Left kidney (tissue), 2 donors: ENCODE data around the gene ERG. TPM values are rescaled to one million over a fixed set of nuclear protein-coding genes. Genes with fewer than 3 reads are reported as not detected.

ENCODE experiments used
- DNase-seq: peaks from one replicate; pipeline ENCODE4 v3.0.0-alpha.2; 2013
- polyA plus RNA-seq: library from polyadenylated mRNA; unstranded; fragments of 120-200 nt; gene quantifications from one replicate; pipeline ENCODE4 v1.2.1, GENCODE V29; 2013; ENCODE audit not compliant: insufficient read length

The ERG gene
- polyA plus RNA-seq, 1 donor: 17.4 TPM

DNA sequence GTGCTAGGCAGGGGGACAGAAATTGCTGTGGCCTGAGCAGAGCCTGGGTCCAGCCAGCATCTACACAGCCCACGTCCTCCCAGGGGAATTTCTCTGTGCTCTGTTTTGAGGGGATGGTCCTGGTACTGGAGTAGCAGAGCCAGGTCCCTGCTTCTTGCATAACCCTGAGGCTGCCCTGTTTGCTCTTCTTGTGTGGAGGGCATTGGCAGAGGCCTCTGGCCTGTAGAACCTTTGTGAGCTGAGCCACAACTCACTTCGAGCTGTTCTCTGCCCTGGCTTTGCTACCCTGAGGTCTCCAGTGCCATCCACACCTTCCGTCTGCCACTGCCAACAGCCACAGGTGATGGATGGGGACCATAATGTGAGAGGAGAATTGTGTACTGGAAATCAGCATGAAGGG, 139.6 kb downstream of the ERG start:
- no peak for DNase-seq

DNA sequence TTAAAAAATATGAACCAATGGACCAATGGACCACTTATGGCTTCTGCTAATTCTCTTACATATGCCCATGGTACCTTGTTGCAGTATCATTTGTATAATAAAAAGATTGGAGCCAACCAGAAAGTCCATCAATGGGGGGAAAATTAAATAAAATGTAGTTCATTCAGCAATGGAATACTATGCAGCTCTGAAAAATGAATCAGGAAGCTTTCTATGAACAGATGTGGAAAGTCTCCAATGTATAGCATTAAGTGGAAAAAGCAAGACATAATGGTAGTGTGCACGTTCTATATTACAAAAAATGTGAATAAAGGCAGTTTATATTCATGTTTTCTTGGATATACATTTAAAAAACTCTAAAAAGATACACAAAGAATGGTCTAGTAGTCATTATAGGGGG, 140.2 kb downstream of the ERG start:
- DNase-seq: no peak

DNA sequence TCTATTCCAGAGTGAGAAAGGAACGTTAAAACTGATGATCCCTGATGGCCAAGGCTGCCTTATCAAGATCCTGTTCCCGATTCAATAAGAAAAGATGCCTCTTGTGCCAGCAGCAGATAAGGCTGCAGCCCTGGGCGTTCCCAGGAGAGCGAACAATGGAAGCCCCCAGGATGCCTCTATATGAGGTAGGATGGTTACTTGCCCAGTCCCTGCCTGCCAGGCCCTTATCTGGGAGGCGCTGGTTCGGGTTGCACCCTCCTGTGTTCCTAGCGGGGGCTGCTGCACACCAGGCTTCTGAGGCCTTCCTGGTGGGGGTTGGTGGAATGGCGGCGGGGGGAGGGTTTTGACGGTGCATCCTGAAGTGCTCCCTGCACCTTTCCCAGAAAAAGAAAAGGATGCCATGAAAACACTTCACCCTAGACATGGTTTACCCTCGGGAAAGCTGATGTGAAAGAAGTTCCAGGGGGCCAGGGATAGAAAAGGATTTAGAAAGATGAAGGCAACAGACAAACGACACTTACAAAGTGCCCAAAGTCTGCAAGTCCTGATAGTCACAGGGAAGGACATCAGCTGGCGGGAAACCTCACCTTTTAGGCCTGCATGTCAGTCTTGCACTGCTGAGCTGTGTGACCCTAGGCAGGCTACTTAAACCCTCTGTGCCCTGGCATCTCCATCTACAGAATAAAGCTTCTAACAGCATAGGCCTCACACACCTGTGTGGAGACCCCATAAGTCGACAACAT, 141.2 kb downstream of the ERG start:
- DNase-seq: no peak

DNA sequence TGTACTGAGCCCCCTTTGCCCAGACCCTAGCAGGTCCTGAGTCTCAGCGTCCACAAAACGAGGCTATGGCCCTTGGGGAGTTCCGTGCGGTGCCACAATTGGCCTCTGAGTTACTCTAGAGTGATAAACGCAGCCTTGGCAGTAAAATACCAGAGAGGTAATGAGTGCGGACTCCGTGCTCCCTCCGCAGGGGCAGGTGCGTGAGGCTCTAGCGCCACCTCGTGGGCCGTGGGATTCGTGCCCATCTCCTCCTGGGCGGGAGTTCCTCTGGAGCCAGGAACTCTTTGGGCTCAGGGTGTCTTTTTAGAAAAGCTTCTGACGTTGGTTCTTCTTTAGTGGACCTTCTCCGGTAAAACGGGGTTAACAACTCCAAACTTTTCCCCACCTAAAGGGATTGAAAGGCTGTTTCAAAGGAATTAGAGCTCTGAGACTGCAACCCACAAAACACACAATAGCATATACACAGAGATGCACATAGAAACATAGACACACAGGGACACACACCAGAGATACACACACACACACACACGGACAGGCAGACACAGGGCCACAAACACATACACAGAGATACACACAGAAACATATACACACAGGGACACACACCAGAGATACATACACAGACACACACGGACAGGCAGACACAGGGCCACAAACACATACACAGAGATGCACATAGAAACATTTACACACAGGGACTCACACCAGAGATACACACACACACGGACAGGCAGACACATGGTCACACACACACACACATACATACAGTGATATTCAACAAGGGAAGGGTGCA, 142.1 kb downstream of the ERG start:
- peak; percentile 70 for DNase-seq

DNA sequence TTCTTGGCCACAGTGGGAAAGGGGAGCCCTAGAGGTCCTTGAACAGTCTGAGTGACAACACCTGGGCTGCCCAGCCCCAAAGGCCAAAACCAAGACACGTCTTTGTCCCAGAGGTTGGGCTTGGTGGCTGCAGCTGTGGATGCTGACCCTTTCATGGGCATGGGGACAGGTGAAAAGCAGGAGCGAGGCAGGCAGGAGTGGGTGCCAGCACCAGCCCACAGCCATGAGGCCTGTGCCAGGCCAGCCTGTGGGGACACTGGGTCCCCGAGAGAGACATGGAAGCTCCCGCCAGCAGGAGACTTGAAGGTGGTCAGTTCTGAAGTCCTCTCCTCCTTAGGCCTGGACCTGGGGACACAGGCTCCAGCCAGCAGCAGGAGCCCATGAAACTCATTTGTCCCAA, 142.9 kb downstream of the ERG start:
- DNase-seq: no peak

DNA sequence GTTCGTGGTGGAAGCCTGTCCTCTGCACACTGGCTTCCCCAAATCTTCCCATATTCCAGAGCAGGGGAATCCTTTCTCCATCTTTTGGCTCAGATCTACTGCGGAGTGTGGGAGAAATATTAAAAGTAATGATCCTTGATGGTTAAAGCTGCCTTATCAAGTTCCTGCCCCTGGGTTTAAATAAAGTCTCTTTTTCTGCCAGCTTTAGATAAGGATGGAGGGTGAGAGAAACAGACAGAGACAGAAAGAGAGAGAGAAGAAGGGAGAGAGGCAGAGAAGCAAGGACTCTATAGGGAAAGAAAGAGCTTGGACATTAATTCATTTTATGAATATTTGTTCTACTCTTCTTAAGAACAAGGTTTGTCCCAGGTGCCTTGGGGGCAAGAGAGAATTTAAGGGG, 143.5 kb downstream of the ERG start:
- no peak for DNase-seq

DNA sequence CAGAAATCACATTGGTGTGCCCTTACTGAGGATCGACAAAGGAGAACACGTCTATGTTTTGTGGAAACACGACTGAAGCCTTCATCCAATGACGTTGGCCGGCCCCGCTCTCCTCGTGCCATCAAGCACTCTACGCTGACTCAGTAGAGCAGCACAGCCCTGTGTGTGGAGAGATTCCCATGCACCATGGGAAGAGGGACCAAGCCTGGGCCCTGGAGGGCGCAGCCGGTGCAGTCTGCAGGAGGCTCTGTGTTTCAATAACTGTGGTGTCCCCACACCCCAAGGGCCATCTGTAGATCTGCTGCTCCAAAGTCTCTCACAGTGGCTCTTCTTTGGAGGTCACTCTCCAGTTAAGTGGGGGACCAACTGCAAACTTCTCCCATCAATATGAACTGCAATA, 144.0 kb downstream of the ERG start:
- DNase-seq: no peak

DNA sequence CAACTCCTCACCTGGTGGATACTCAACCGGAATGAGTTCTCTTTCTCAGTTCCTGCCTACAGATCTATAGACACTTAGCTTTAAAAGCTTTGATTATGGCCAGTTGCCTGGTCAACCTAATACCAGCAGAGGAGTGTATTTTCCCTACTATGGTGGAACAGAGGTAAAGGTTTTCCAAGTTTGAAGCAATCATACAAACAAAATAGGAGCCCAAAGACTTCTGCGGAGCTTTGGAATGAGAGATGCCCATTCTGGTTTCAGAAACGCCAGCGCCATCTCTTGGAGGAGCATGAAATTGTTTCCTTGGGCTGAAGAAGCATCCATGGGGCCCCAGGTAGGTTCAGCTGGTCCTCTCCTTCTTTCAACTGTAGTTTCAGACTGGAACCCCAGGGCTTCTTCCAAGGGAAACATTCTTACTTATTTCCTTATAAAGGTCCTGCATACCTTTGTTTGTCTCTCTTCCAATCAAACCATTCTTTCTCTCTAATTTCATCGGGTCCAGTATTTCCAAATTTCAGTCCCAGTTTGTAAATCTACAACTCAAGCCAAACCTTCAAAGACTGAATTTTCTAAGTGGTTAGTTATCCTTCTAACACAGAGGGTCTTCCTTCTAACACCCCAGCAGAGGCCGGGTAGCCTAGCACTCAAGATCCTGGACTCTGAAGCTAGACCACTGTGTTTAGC, 145.6 kb downstream of the ERG start:
- peak; percentile 81 for DNase-seq

DNA sequence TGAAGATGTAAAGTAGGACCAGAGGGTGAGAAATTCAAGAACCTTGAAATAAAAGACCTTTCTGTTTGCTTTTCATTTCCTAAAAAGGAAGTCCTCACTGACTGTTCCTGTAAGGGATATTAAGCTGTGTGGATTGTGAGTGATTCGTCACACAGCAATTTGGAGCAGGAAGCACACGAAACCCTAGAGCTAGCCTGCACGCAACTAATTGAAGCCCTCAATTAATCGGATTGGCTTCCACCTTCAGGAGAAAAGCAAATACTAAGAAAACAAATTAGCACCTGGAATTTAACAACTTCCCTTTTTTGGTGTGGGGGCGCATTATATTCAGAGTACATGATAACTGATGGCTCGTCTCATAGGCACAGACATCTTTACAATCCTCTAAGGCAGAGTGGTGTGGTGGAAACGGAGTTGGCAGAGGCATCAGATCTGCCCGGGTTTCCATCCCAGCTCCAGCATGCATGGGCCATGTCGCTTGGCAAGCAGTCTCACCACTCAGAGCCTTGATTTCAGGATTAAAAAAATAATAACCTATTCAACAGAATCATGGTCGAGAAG, 146.2 kb downstream of the ERG start:
- peak; percentile 54 for DNase-seq

DNA sequence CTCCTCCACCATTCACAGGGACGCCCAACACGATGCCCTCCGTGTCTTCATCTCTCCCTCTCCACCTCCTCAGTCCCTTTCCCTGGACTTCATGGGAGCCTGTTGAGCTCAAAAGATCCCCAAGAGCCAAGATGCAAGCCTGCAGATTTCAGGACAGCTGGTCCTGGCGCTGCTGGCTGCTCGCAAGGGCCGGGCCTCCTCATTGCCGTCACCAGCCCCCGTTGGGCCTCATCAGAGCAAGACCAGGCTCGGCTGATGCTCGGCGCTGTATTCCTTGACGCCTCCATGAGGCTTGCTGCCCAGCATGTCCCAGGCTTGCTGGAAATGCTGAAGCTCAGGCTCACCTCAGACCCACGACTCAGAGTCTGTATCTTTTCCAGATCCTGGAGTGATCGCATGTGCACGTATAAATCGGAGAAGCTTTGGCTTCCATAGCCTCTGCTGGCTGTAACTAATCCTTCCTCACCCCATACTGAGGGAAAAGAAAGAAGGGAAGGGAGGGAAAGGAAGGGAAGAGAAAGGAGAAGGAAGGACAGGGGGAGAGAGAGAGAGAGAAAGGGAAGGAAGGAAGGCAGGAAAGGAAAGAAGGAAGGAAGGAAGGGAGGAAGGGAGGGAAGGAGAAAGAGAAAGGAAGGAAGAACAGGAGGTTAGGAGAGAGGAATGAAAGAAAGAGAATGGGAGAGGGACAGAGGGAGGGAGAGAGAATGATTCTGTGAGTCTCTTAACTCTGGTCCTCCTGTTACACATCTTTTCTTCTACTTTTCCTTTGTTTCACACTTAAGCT, 146.9 kb downstream of the ERG start:
- DNase-seq: no peak

DNA sequence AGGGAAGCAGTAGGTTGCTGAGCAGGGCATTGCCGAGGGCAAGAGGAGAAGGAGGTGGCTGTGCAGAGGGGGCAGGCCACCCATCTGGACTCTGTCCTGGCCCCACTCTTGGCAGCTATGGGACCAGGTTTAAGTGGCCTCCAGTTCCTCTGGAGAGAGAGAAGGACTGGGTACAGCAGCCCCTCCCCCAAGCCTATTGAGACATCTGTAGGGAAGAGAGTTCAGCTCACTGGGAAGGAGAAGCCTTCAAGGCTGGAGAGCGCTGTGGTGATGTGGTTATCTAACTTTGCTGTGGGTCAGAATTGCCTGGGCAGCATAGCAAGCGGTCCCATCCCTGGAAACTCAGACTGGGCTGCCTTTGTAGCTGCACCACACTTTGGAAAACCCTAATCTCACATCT, 147.6 kb downstream of the ERG start:
- no peak for DNase-seq

DNA sequence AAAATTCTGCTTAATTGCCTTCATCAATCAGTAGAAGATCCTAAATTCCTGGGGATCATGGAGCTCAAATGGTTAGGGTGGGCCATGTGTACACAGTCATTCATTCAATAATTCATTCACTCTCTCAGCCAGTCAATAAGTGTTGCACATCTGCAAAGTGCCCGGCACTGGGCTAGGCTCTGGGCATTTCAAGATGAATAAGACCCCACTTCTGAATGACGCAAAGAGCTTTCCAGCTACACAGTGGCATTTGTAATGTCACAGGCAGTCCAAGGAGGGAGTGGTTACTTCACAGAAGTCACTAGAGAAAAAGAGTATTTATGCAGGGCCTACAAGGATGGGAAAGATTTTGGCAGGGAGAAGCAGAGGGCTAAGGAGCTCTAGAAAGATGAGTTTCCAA, 148.3 kb downstream of the ERG start:
- no peak for DNase-seq

DNA sequence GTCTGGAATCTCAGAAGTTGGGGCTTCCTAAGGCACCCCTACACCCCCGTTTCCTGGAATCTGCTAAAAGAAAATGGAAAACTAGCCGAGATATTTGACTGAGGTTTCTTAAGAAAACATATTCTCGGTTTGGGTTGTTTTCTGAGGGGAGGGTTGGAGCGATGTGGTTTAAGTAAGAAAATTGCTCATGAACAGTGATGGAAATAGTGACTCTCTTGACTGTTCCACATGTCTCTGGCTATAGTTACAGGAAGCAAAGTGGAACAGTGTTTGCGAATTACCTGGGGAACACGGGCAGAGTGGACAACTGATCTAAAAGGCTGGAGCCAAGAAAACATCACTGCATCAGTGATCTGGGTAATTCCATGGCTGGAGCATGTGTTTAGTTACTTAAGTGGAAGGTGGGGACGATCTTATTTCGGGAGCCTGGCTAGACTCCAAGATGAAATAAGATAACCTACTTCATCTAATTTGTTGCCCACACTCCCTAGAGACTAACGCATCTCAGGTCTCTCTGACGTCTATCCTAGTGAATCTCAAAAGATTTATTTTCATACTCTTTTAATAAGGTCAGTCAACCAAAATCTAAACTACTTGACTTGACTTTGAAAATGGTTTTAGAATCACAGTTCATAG, 149.0 kb downstream of the ERG start:
- peak; percentile 78 for DNase-seq

DNA sequence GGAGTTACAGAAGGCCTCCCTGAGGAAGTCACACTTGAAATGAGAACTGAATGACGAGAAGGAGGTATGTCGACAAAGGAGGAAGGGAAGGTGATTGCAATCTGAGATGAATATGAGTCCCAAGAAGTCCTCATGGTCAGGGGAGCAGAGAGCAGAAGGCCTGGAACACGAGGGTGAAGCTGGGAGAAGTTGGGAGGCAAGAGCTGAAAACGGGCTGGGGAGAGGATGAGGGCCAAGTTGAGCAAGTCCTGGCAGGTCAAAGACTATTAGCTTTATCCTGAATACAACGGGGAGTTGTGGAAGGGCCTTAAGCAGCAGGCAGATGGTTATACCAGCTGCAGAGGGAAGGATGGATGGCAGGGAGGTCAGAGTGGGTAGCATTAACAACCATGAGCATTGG, 152.0 kb downstream of the ERG start:
- DNase-seq: no peak

DNA sequence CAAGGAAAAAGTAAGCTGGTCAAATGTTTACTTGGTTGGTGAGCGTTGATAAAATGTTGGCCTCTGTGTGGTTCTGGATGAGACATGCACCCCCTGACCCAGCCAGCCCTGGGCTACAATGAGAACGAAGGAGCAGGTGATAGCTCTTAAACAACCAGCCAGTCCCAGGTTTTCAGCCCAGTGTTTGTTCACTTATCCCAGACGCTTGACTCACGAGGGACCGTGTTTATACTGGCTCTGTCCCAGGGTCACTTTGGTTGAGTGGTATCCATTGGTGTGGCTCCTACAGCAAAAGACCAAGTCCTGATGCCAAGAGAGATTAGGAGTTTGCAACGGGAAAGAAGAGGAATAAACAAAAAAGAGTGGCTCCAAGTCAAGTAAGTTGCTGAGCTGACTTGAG, 154.6 kb downstream of the ERG start:
- DNase-seq: no peak

DNA sequence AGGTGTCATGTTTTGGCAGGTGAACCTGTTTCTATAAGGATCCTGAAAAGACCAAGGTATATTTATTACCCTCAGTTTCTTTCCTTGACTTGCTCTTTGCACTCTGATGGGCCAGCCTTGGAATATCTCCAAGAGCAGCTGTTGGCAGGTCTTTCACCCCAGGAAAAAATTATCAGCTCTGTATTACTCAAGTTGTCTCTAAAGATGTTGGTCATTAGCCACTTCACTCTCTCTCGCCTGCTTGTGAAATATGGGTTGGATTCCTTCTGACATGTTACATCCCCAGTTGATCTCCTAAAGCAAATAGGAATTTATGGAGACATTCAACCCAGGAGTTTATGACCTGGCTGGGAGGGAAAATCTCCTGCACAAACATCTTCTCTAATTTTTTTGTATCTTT, 155.5 kb downstream of the ERG start:
- DNase-seq: no peak

DNA sequence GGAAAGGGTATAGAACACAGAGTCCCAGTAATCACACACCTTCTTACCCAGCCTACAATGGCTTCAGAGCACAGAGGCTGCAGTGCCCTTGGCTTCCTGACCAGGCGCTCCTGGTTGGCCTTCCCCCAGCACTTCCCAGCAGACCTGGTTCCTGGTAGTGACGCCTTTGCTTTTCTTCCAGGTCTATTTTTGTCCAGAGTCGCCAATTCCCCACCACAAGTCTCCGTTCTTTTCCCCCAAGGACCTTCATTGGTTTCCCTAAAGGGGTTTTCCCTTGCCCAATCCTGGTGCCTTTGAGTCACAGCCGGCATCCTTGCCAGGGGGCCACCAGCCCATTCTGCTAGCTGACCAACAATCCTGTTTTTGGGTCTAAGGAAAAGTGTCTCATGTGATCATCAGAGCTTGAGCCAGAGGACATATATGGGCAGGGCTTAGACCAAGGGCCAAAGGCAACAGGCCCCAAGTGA, 156.7 kb downstream of the ERG start:
- no peak for DNase-seq

DNA sequence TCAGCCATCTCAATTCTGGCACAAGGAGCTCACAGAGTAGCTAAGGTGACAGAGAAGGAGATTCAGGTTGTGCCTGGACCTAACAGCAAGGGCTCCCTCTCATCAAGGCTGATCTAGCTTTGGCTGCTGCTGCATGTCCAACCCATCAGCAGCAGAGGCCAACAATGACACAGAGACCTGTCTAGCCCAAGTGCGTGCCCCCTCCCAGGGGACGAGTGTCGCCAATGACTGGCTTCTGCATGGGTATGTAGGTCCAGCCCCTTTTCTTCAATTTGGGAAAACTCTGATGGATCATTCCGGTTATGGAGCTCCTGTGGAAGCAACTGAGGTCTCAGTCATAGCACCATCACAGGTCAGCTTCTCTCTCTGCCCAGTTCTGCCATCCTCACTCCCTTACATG, 158.1 kb downstream of the ERG start:
- no peak for DNase-seq

DNA sequence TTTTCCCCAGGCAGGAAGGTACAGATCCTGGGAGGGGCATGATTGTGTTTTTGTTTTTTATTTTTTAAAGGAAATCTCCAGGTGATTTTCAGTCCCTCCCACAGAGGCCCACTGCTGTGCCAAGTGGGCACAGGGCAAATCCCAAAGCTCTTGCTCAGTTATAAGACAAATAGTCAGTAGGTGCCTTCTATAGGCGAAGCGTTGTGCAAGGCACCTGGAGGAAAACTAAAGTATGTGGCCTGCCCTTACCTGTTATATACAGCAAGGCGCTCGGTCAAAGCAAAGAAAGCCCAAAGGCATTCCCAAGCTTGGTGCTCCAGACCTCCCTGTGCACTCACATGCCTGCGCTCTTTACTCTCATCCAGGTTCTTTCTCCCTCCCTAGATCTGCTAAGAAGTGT, 160.5 kb downstream of the ERG start:
- DNase-seq: no peak

DNA sequence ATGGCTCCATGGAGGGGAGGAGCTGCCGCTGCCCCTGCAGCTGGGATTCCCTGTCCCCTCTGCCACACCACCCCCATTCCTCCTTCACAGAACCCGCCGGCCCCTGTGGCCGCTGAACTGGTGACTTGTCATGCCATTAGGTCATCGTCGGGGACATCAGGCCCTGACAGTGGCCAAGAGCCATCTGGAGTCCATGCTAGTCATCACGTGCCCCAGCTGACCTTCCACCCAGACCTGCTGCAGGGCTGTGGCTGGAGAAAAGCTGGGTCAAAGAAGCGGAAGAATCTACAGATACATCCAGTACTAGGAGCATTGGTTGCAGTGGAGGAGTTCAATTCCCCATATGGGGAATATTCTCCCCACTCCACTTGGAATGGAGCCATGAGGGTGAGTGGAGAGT, 163.4 kb downstream of the ERG start:
- DNase-seq: no peak
